ENCODE data around the gene DACH1. TPM values are rescaled to one million over a fixed set of nuclear protein-coding genes. Genes with fewer than 3 reads are reported as not detected.

DACH1 gene
- total and polyA plus RNA-seq, 2 experiments from 2014 or later = 1.3 to 6.5 TPM

DNA sequence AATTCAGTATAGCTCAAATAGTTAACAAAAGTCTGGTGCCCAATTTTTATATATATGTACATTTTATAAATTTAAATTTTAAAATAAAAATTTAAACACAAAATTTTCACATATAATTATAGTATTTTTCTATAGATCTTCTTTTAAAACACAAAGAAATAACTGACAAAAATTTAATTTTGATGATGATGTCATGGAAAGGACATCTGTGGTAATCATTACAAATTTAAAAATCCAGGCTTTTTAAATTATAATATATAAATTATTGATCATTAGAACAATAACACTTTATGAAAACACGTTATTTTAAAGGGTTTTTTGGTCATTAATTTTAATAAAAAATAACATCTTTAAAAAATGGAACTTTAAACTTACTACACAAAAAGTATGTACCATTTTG, 381.1 kb downstream of the DACH1 start:
- no peak for DNase-seq (ENCODE audit: low spot score)
- Histone ChIP-seq H3K4me3 (no peak overlapping the region), H3K79me2 (no peaks in the 10 kb centered on the region), H3K4me2 (no peak overlapping the region), H3K9me2 (replicated peaks; ENCODE audit: insufficient read depth) (no peaks in the 10 kb centered on the region), H2AFZ (no peak overlapping the region), H3K27ac (no peak overlapping the region), H3K4me1 (ENCODE audit: insufficient read depth) (no peaks in the 10 kb centered on the region), H3K36me3 (replicated peaks; ENCODE audit: insufficient read depth, low read depth) (no peaks in the 10 kb centered on the region), H3K9me3 (ENCODE audit: low read depth) (no peaks in the 10 kb centered on the region), H3K27me3 (no peaks in the 10 kb centered on the region), H4K20me1 (ENCODE audit: insufficient read depth, poor library complexity, severe bottlenecking) (no peaks in the 10 kb centered on the region)
- TF ChIP-seq EZH2phosphoT487 (IDR thresholded peaks at IDR 0.05; ENCODE audit: low read depth, severe bottlenecking, unreplicated experiment) (no peak), EZH2 (IDR thresholded peaks at IDR 0.05; ENCODE audit: borderline replicate concordance) (no peak)
- TF ChIP-seq, protein P1, sequence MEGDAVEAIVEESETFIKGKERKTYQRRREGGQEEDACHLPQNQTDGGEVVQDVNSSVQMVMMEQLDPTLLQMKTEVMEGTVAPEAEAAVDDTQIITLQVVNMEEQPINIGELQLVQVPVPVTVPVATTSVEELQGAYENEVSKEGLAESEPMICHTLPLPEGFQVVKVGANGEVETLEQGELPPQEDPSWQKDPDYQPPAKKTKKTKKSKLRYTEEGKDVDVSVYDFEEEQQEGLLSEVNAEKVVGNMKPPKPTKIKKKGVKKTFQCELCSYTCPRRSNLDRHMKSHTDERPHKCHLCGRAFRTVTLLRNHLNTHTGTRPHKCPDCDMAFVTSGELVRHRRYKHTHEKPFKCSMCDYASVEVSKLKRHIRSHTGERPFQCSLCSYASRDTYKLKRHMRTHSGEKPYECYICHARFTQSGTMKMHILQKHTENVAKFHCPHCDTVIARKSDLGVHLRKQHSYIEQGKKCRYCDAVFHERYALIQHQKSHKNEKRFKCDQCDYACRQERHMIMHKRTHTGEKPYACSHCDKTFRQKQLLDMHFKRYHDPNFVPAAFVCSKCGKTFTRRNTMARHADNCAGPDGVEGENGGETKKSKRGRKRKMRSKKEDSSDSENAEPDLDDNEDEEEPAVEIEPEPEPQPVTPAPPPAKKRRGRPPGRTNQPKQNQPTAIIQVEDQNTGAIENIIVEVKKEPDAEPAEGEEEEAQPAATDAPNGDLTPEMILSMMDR (IDR thresholded peaks at IDR 0.05; ENCODE audit: poor library complexity) = no peak
- 92% methylated on average over 1 of the region's 1 CpG for WGBS (ENCODE audit: low lambda C conversion rate, missing lambda C conversion rate)

DNA sequence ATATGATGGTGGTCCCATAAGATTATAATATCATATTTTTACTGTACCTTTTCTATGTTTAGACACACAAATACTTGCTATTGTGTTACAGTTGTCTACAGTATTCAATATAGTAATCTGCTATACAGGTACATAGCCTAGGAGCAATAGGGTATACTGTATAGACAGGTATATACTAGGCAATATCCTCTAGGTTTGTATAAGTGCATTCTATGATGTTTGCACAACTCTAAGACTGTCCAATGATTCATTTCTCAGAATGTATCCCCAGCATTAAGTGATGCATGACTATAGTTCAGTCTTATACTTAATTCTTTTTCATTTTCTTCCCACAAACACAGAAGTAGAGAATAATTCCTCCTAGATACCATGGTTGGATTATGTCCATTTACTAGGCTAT, 383.3 kb downstream of the DACH1 start:
- H3K79me2 ChIP-seq = no peaks in the 10 kb centered on the region
- no peaks in the 10 kb centered on the region for H3K4me1 ChIP-seq (ENCODE audit: insufficient read depth)
- no peak for DNase-seq (ENCODE audit: low spot score)
- no peak overlapping the region for H3K4me2 ChIP-seq
- no peaks in the 10 kb centered on the region for H3K9me3 ChIP-seq (ENCODE audit: low read depth)
- no peak overlapping the region for H3K4me3 ChIP-seq
- no peaks in the 10 kb centered on the region for H3K36me3 ChIP-seq (replicated peaks; ENCODE audit: insufficient read depth, low read depth)
- no peaks in the 10 kb centered on the region for H4K20me1 ChIP-seq (ENCODE audit: insufficient read depth, poor library complexity, severe bottlenecking)
- H3K27ac ChIP-seq = no peak overlapping the region
- no peaks in the 10 kb centered on the region for H3K27me3 ChIP-seq
- H3K9me2 ChIP-seq (replicated peaks; ENCODE audit: insufficient read depth) = no peaks in the 10 kb centered on the region
- TF ChIP-seq EZH2phosphoT487 (IDR thresholded peaks at IDR 0.05; ENCODE audit: low read depth, severe bottlenecking, unreplicated experiment) (no peak), EZH2 (IDR thresholded peaks at IDR 0.05; ENCODE audit: borderline replicate concordance) (no peak)
- TF ChIP-seq, protein P1 (IDR thresholded peaks at IDR 0.05; ENCODE audit: poor library complexity) = no peak
- H2AFZ ChIP-seq = no peak overlapping the region

DNA sequence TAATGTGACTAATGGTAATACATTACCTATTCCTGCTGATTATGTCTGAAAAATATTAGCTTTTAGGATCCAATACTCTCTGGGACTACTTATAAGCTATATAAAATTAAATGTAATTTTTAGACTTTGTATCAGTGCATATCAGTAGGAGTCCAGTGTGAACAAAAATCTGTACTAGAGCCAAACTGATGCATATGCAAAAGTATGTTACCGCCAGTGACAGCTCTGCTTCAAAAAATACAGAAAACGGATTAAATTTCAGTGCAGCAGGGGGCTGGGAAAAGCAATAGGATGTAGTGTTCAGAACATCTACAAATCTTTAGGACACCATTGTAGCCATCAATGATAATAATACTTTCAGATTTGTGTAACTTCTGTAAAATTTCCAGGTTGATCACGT, 385.5 kb downstream of the DACH1 start:
- no peak overlapping the region for H3K27ac ChIP-seq
- 96% methylated on average over 3 of the region's 3 CpGs for whole genome bisulfite sequencing (ENCODE audit: low lambda C conversion rate, missing lambda C conversion rate)
- H3K4me3 ChIP-seq = no peak overlapping the region
- no peaks in the 10 kb centered on the region for H3K27me3 ChIP-seq
- H3K4me1 ChIP-seq (ENCODE audit: insufficient read depth) = no peaks in the 10 kb centered on the region
- H3K79me2 ChIP-seq = no peaks in the 10 kb centered on the region
- H3K4me2 ChIP-seq = no peak overlapping the region
- DNase-seq (ENCODE audit: low spot score) = no peak
- no peaks in the 10 kb centered on the region for H3K36me3 ChIP-seq (replicated peaks; ENCODE audit: insufficient read depth, low read depth)
- H3K9me3 ChIP-seq (ENCODE audit: low read depth) = no peaks in the 10 kb centered on the region
- H2AFZ ChIP-seq = no peak overlapping the region
- H3K9me2 ChIP-seq (replicated peaks; ENCODE audit: insufficient read depth) = no peaks in the 10 kb centered on the region
- TF ChIP-seq EZH2phosphoT487 (IDR thresholded peaks at IDR 0.05; ENCODE audit: low read depth, severe bottlenecking, unreplicated experiment) (no peak), EZH2 (IDR thresholded peaks at IDR 0.05; ENCODE audit: borderline replicate concordance) (no peak)
- TF ChIP-seq, protein P1 (IDR thresholded peaks at IDR 0.05; ENCODE audit: poor library complexity) = no peak
- no peaks in the 10 kb centered on the region for H4K20me1 ChIP-seq (ENCODE audit: insufficient read depth, poor library complexity, severe bottlenecking)

DNA sequence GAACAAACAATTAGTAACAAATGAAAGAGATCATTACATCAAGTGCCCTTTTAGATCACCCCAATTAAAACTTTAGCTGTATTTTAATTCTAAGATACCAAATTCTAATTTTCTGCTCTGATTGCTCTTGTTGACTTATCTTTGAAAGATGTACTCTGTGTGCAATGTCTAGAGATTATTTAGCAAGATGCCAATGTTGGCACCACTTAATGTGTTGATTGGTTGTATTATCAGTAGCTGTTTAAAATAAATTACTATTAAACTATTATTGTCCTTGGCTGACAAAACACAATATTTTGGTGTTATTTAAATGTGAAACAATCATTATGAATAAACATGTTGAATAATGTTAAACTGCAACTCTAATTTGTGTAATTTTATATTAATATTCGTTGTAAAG, 386.0 kb downstream of the DACH1 start:
- H3K27ac ChIP-seq = no peak overlapping the region
- no peaks in the 10 kb centered on the region for H3K9me2 ChIP-seq (replicated peaks; ENCODE audit: insufficient read depth)
- 72% methylated on average over 1 of the region's 1 CpG for WGBS (ENCODE audit: low lambda C conversion rate, missing lambda C conversion rate)
- no peak for TF ChIP-seq EZH2 (IDR thresholded peaks at IDR 0.05; ENCODE audit: borderline replicate concordance)
- TF ChIP-seq EZH2phosphoT487 (IDR thresholded peaks at IDR 0.05; ENCODE audit: low read depth, severe bottlenecking, unreplicated experiment) = no peak
- TF ChIP-seq, protein P1 (IDR thresholded peaks at IDR 0.05; ENCODE audit: poor library complexity) = no peak
- no peaks in the 10 kb centered on the region for H3K9me3 ChIP-seq (ENCODE audit: low read depth)
- no peaks in the 10 kb centered on the region for H4K20me1 ChIP-seq (ENCODE audit: insufficient read depth, poor library complexity, severe bottlenecking)
- H3K79me2 ChIP-seq = no peaks in the 10 kb centered on the region
- no peaks in the 10 kb centered on the region for H3K36me3 ChIP-seq (replicated peaks; ENCODE audit: insufficient read depth, low read depth)
- no peaks in the 10 kb centered on the region for H3K27me3 ChIP-seq
- no peak overlapping the region for H3K4me2 ChIP-seq
- H3K4me3 ChIP-seq = no peak overlapping the region
- no peak for DNase-seq (ENCODE audit: low spot score)
- H3K4me1 ChIP-seq (ENCODE audit: insufficient read depth) = no peaks in the 10 kb centered on the region
- H2AFZ ChIP-seq = no peak overlapping the region

All from hepatocyte (in vitro differentiated cells).